Sigmoid colon (tissue), 7 donors: ENCODE data around the gene WIF1. TPM values are rescaled to one million over a fixed set of nuclear protein-coding genes. Genes with fewer than 3 reads are reported as not detected.

ENCODE experiments used
- DNase-seq: peaks from one replicate; pipeline ENCODE4 v3.0.0-alpha.2; 2019
- H3K27ac ChIP-seq, 4 donors: fragments of 200-600 bp; sonication (generic); one replicate each; pipeline ENCODE4 v1.5.1; 2016 to 2019; ENCODE audit warnings: mild to moderate bottlenecking in 1 of 4
- H3K27me3 ChIP-seq, 3 donors: fragments of 200-600 bp; sonication (generic); one replicate each; pipeline ENCODE4 v1.5.1; 2019; ENCODE audit warnings: mild to moderate bottlenecking in 1 of 3
- H3K36me3 ChIP-seq, 4 donors: fragments of 200-600 bp; sonication (generic); one replicate each; pipeline ENCODE4 v1.5.1; 2016 to 2019
- H3K4me1 ChIP-seq, 4 donors: fragments of 200-600 bp; sonication (generic); one replicate each; pipeline ENCODE4 v1.5.1; 2017 to 2019
- H3K4me3 ChIP-seq, 4 donors: fragments of 200-600 bp; sonication (generic); one replicate each; pipeline ENCODE4 v1.5.1; 2017 to 2019; ENCODE audit warnings: mild to moderate bottlenecking in 2 of 4, moderate library complexity in 1 of 4
- H3K9me3 ChIP-seq, 4 donors: fragments of 200-600 bp in 3 of 4; sonication (generic) in 3 of 4; one replicate each; pipeline versions ENCODE4 v1.5.1 to v1.6.1; 2013 to 2019
- CTCF ChIP-seq, 4 experiments: fragments of 450-650 bp in 3 of 4; fragments of 200-600 bp in 1 of 4; IDR thresholded peaks; one replicate each; pipeline ENCODE4 v1.5.1; 2016 to 2019; ENCODE audit warnings: antibody characterized with exemption in 4 of 4, mild to moderate bottlenecking in 3 of 4, moderate library complexity in 2 of 4
- EP300 ChIP-seq, 4 donors: sonication (generic); formaldehyde crosslinking; IDR thresholded peaks; one replicate each; pipeline ENCODE4 v1.6.1; 2017; ENCODE audit warnings: antibody characterized with exemption in 4 of 4
- POLR2A ChIP-seq, 2 donors: fragments of 450-650 bp; IDR thresholded peaks; one replicate each; pipeline ENCODE4 v1.6.1; 2016; ENCODE audit warnings: antibody characterized with exemption in 2 of 2, mild to moderate bottlenecking in 2 of 2, moderate library complexity in 2 of 2
- POLR2AphosphoS5 ChIP-seq, 4 donors: sonication (generic); formaldehyde crosslinking; IDR thresholded peaks; one replicate each; pipeline ENCODE4 v1.6.1; 2017; ENCODE audit warnings: antibody characterized with exemption in 4 of 4
- WGBS, 2 donors: extraction: QIAGEN DNeasy Blood & Tissue Kit; methylation state at CpG; one replicate each; pipeline ENCODE4 v1.1.7; 2013; 5-methylcytosine and 5-hydroxymethylcytosine counted together
- intact Hi-C: fragments of 100-400 bp; cut with DNase I; formaldehyde crosslinking; loops from one replicate; pipeline ENCODE4 v1.15.1; 2023
- polyA plus RNA-seq, 3 donors: library from polyadenylated mRNA; stranded (reverse); fragments of 200-250 nt; gene quantifications; one replicate each; pipeline ENCODE4 v1.2.3, GENCODE V29; 2013
- total RNA-seq, 4 donors: library from RNA; depleted of rRNA; stranded (reverse); fragments of >200 nt; gene quantifications; one replicate each; pipeline ENCODE4 v1.1.0, GENCODE V29; 2016
- donor health status: healthy with polysubstance abuse.
- donor health status: Bipolar disorder and iron deficiency.
- donor health status: healthy.

The WIF1 gene
- total and polyA plus RNA-seq, 7 donors: 0.15 TPM; not detected in 6

- H3K4me3 ChIP-seq: no peak overlapping the region
- peaks cover 0 to 9% (median 9%) of the 10 kb centered on the region in 4 donors for H3K4me1 ChIP-seq
- peaks cover 8 to 72% (median 33%) of the 10 kb centered on the region in 3 donors for H3K27me3 ChIP-seq
- no peak for DNase-seq
- TF ChIP-seq POLR2AphosphoS5 (IDR thresholded peaks at IDR 0.05) (no peak), CTCF (IDR thresholded peaks at IDR 0.05) (no peak), POLR2A (IDR thresholded peaks at IDR 0.05) (no peak), EP300 (IDR thresholded peaks at IDR 0.05) (no peak)
- H3K9me3 ChIP-seq: no peaks in the 10 kb centered on the region
- no peaks in the 10 kb centered on the region for H3K36me3 ChIP-seq
- 85 to 91% methylated on average over 34 of the region's 34 CpGs for WGBS, 2 donors
- H3K27ac ChIP-seq: no peak overlapping the region
- intact Hi-C loops: loop anchor here (2.0 kb wide), 1 partner anchor 231 kb away; no protein-coding TSS in a partner anchor
Measured at GRCh38 chr12:65121956-65122469, 908 bp upstream of the WIF1 start.

DNA sequence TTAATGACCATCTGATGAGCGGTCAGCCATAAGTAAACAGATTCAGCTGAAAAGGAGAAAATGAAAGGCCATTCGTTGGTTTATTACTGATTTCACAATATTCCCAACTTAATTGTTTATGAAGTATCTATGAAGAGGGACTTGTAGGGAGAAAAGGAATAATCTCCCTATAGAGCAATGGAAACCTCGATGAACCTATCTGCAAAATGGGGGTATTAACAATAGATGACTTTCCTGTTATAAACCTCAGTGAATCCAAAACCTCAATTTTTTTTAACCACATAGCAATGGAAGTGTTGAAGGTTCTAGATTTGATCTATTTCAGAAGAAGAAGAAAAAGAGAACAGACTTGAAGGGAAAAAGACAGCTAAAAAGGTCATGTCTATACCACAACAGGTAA, 2.0 kb downstream of the WIF1 start:
- intact Hi-C loops: no loop called here
- no peak for TF ChIP-seq CTCF (IDR thresholded peaks at IDR 0.05)
- TF ChIP-seq POLR2AphosphoS5 (IDR thresholded peaks at IDR 0.05): no peak
- TF ChIP-seq POLR2A (IDR thresholded peaks at IDR 0.05): no peak
- Histone ChIP-seq H3K36me3 (no peaks in the 10 kb centered on the region), H3K4me1 (peaks cover 0 to 9% (median 9%) of the 10 kb centered on the region in 4 donors), H3K27ac (no peak overlapping the region), H3K27me3 (peaks cover 8 to 72% (median 24%) of the 10 kb centered on the region in 3 donors), H3K4me3 (no peak overlapping the region), H3K9me3 (no peaks in the 10 kb centered on the region)
- 80 to 94% methylated on average over 3 of the region's 3 CpGs for WGBS, 2 donors
- DNase-seq: no peak

GRCh38 chr12:65113621-65114035, 7.5 kb downstream of the WIF1 start:
- Histone ChIP-seq H3K4me1 (no peaks in the 10 kb centered on the region), H3K27me3 (peaks cover 0 to 19% (median 0%) of the 10 kb centered on the region in 3 donors), H3K36me3 (no peaks in the 10 kb centered on the region), H3K27ac (no peak overlapping the region), H3K9me3 (no peaks in the 10 kb centered on the region), H3K4me3 (no peak overlapping the region)
- TF ChIP-seq EP300 (IDR thresholded peaks at IDR 0.05): no peak
- no peak for TF ChIP-seq POLR2AphosphoS5 (IDR thresholded peaks at IDR 0.05)
- TF ChIP-seq CTCF (IDR thresholded peaks at IDR 0.05): no peak
- TF ChIP-seq POLR2A (IDR thresholded peaks at IDR 0.05): no peak
- 5 to 16% methylated on average over 1 of the region's 1 CpG for WGBS, 2 donors
- intact Hi-C loops: no loop called here
- no peak for DNase-seq

DNA sequence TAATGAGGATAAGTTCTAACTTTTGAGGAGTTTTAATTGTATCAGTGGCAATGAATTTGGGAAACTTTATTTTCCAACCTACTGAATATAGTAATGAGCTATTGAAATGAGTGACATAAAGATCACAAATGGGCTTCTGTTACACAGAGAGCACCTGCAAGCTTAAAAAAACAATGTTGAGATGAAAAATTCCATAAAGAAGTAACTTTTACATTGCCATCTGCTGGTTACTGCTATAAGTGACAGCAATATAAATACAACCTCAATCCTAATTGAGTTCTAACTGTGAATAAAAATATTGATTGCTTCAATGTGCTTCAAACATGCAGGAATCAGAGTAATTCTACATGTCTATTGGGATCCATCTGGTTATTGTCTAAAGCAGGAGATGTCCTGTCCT, 14.2 kb downstream of the WIF1 start:
- no peaks in the 10 kb centered on the region for H3K9me3 ChIP-seq
- H3K4me3 ChIP-seq: no peak overlapping the region
- no peak overlapping the region for H3K27ac ChIP-seq
- H3K4me1 ChIP-seq: no peaks in the 10 kb centered on the region
- DNase-seq: no peak
- H3K27me3 ChIP-seq: no peaks in the 10 kb centered on the region
- intact Hi-C loops: no loop called here
- no peak for TF ChIP-seq EP300 (IDR thresholded peaks at IDR 0.05)
- TF ChIP-seq POLR2AphosphoS5 (IDR thresholded peaks at IDR 0.05): no peak
- TF ChIP-seq POLR2A (IDR thresholded peaks at IDR 0.05): no peak
- no peak for TF ChIP-seq CTCF (IDR thresholded peaks at IDR 0.05)
- no peaks in the 10 kb centered on the region for H3K36me3 ChIP-seq

- Histone ChIP-seq H3K36me3 (no peaks in the 10 kb centered on the region), H3K9me3 (no peaks in the 10 kb centered on the region), H3K27me3 (no peaks in the 10 kb centered on the region), H3K4me3 (no peak overlapping the region), H3K27ac (no peak overlapping the region), H3K4me1 (no peaks in the 10 kb centered on the region)
- TF ChIP-seq POLR2AphosphoS5 (IDR thresholded peaks at IDR 0.05) (no peak), CTCF (IDR thresholded peaks at IDR 0.05) (no peak), EP300 (IDR thresholded peaks at IDR 0.05) (no peak), POLR2A (IDR thresholded peaks at IDR 0.05) (no peak)
- no peak for DNase-seq
- 79 to 84% methylated on average over 3 of the region's 3 CpGs for WGBS, 2 donors
- intact Hi-C loops: no loop called here
Measured at GRCh38 chr12:65100140-65100539, 21.0 kb downstream of the WIF1 start.
